SIG-M5 treated with dmso at 0.1 percent for 504 hours (cell line): ENCODE data around the gene CCR7.
"Not testable (repeated sequence)": the region's sequence is repeated elsewhere in the genome, so short reads cannot be mapped to it uniquely, and the experiment has no call there.

Source experiments
- DNase-seq: peaks from one replicate; lab custom pipeline; 2025; ENCODE audit not compliant: unreplicated experiment; lab: John Stamatoyannopoulos, UW

Gene CCR7

GRCh38 chr17:40551879-40552768 lies 13.1 kb downstream of the CCR7 start:
- DNase-seq = no peak

- peak; percentile 72 for DNase-seq
Measured at GRCh38 chr17:40551091-40551878, 14.0 kb downstream of the CCR7 start.

- no peak for DNase-seq
Measured at GRCh38 chr17:40550608-40551007, 14.7 kb downstream of the CCR7 start.

- DNase-seq = peak; percentile 28
Measured at GRCh38 chr17:40548982-40549685, 16.1 kb downstream of the CCR7 start.

GRCh38 chr17:40548491-40548981 lies 16.7 kb downstream of the CCR7 start:
- DNase-seq = no peak

- DNase-seq = no peak
Measured at GRCh38 chr17:40547785-40548478, 17.3 kb downstream of the CCR7 start.

DNA sequence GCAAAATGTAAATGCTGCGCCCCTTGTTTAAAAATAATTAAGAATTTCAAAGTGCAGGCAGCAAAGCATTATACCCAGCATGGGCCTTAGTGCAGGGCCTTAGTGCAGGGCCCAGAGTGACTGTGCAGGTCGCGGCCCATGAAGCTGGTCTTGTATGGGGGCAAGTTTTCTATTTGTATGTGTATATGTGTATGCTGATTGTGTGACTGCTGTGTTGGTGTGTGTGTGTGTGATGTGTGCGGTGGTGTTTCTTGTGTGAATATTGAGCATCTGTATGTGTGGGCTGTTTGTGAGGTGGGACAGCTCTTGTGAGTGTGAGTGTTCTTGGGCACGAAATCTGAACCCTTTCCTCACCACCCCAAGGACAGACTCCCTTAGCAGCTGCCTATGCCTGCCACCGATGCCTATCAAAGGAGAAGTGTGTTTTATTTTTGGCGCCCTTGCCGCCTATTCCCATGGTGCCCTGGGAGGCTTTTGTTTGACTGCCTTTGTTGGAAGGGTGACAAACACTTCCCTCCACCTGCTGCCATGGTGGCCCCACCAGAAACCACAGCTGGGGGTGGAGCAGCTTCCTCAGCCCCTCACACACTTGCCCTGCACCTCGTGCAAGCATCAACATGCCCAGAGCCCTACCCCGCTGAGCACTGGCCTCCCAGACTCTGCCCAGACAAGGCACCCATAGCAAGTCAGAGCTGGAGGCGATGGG lies 18.0 kb downstream of the CCR7 start:
- DNase-seq = peak; percentile 83

GRCh38 chr17:40546497-40546896 lies 18.8 kb downstream of the CCR7 start:
- DNase-seq = not testable (repeated sequence)

- DNase-seq = no peak
Measured at GRCh38 chr17:40545660-40546059, 19.6 kb downstream of the CCR7 start.

DNA sequence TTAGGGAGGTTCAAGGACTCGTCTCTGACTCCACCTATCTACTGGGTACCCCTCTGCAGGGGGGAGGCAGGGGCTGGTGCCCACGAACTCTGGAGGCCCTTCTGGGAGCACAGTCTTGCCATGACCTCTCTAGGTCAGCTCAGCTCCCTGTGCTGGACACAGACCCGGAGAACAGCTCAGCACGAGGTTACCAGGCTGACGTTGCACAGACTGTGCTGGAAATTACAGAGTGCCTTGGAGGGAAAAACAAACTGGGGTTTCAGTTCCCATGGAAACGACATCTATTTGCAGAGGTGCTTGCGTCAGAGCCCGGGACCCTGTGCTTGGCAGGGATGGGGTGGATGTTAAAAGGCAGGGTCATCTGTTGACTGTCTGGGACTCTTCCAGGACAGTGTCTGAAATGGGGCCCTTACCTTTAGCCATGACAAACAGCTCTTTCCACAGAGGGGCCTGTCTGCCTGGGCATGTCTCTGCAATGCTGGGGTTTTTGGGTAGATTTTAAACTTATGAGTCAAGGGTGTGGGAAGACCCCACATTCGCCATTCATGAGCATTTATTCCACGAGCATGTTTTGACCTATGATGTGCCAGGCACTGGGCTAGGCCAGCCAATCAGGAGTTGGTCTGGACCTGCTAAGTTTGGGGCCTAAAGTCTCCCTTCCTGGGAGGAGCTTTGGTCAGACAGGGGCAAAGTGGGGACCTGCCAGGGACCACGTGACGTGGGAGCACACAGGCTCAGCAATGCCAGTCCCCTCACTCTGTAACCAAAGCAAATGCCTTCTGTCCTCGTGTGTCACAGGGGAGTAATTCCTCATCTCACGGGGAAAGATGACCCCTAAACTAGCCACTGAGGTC lies 22.5 kb downstream of the CCR7 start:
- DNase-seq = peak; percentile 75

DNA sequence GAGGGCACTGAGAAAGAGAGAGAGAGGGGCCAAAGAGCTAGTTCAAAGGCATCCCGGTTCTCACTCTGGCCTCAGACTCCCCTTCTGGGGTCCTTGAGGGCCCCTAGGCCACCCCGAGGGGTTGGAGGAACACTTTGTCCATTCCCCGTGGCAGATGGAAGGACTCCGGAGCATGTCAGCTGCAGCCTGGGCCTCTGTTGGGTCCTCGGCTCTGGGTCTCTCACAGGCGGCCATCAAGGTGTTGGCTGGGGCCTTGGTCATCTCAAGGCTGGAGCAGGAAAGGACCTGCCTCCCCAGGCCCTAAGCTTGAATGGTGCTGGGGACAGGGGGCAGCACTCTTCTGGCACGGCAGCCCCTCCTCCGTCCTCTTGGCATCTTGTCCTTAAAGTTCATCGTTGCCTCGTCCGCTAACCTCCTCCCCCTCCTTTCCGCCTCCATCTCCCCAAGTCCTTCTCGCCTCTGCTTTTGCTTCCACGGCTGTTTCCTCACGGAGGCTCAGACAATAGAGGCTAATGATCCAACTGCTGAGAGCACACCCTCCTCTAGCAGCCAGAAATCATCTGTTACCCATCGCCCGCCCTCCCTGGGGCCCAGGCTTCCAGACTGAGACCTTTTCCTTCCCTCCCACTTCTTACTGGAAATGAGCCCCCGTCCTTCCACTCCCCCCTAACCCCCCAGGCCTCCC lies 23.3 kb downstream of the CCR7 start:
- no peak for DNase-seq

- DNase-seq = no peak
Measured at GRCh38 chr17:40541060-40541872, 24.0 kb downstream of the CCR7 start.

DNA sequence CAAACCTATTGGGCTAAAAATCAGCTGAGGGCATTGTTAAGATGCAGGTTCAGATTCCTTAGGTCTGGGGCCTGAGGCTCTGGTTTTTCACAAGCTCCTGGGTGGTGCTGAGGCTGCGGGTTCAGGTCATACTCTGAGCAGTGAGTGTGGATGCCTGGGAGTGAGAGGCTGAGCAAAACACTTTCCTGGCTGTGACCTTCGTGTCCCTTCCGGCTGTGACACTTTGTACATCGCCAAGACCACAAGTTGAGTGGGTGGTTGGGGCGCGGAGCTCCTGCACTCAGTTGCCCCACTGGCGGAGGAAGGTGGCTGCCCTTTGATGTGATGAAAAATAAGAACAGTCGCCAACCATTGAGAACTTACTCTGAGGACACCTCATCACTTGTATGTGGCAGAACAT lies 24.8 kb downstream of the CCR7 start:
- DNase-seq = no peak

DNA sequence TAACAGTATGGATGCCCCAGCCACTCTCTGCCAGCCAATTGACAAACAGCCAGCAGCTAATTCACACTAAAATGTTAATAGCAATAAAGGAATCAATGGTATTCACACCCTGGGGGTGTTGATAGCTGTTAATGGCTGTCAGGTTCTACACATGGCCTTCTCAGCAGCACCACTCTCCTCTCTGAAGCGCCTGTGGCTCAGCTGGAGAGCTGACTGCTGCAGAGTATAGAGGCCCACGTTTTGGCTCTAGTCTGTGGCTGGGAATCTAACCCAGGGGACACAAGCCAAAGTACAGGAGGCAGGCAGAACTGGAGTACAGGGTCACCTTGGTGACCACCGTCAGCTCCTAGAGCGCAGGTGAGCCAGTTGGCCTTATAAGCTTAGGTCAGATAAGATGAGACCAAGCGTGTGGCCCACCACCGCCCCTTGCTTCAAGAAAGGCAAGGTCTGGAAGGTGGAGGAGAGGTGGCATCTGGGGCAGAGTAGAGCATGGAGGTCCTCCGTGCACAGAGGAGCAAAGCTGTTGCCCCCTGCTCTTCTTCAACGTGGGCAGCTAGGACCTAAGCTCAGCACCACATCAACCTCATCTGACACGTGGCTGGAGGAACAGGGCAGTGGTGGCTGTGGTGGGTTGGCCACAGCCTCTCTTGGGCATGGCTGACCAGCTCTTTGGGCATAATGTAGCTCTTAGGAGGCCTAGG lies 25.4 kb downstream of the CCR7 start:
- no peak for DNase-seq

GRCh38 chr17:40538936-40539705 lies 26.2 kb downstream of the CCR7 start:
- no peak for DNase-seq
